Ishikawa (cell line): ENCODE data around the gene TTC34.

Experiments
- CEBPB ChIP-seq: IDR thresholded peaks from 2 replicates; pipeline ENCODE4 v1.6.1; 2012
- CREB1 ChIP-seq: IDR thresholded peaks from 2 replicates; pipeline ENCODE4 v1.6.1; 2012; ENCODE audit warnings: low read depth
- EGR1 ChIP-seq: IDR thresholded peaks from 2 replicates; pipeline ENCODE4 v1.6.1; 2012
- EP300 ChIP-seq: IDR thresholded peaks from 2 replicates; pipeline ENCODE4 v1.6.1; 2012; ENCODE audit warnings: borderline replicate concordance
- FOXM1 ChIP-seq: IDR thresholded peaks from 2 replicates; pipeline ENCODE4 v1.6.1; 2012; ENCODE audit warnings: low read depth, borderline replicate concordance
- MAX ChIP-seq: IDR thresholded peaks from 2 replicates; pipeline ENCODE4 v1.6.1; 2012
- RAD21 ChIP-seq: IDR thresholded peaks from 2 replicates; pipeline ENCODE4 v1.6.1; 2012; ENCODE audit warnings: low read depth
- REST ChIP-seq: IDR thresholded peaks from 2 replicates; pipeline ENCODE4 v1.6.1; 2012; ENCODE audit warnings: low read depth, mild to moderate bottlenecking
- TAF1 ChIP-seq: IDR thresholded peaks from 2 replicates; pipeline ENCODE4 v1.6.1; 2012; ENCODE audit warnings: low read depth, mild to moderate bottlenecking
- TCF12 ChIP-seq: IDR thresholded peaks from 2 replicates; pipeline ENCODE4 v1.6.1; 2012; ENCODE audit warnings: low read depth
- USF1 ChIP-seq: IDR thresholded peaks from 2 replicates; pipeline ENCODE4 v1.6.1; 2012
- YY1 ChIP-seq: IDR thresholded peaks from 2 replicates; pipeline ENCODE4 v1.6.1; 2012; ENCODE audit warnings: low read depth
- ZBTB7A ChIP-seq: IDR thresholded peaks from 2 replicates; pipeline ENCODE4 v1.6.1; 2012; ENCODE audit warnings: low read depth

GRCh38 chr1:2808831-2809605 is 7.5 kb upstream of the TTC34 start:
- TF ChIP-seq FOXM1 = no peak
- no peak for TF ChIP-seq CEBPB
- no peak for TF ChIP-seq EP300
- no peak for TF ChIP-seq ZBTB7A
- TF ChIP-seq RAD21 = no peak
- no peak for TF ChIP-seq TCF12
- no peak for TF ChIP-seq MAX
- no peak for TF ChIP-seq USF1
- TF ChIP-seq TAF1 = no peak
- no peak for TF ChIP-seq YY1
- TF ChIP-seq REST = no peak
- TF ChIP-seq CREB1 = no peak
- no peak for TF ChIP-seq EGR1
